ENCODE data around the gene MYL11.

The MYL11 gene

GRCh38 chr16:30357085-30357714, 17.4 kb upstream of the MYL11 start:
- no peak overlapping the region for H3K27ac ChIP-seq
- TF ChIP-seq CTCF (conservative IDR thresholded peaks at IDR 0.05), result no peak

GRCh38 chr16:30357715-30358576, 16.7 kb upstream of the MYL11 start:
- no peak overlapping the region for H3K27ac ChIP-seq
- TF ChIP-seq CTCF (conservative IDR thresholded peaks at IDR 0.05), result no peak

- TF ChIP-seq CTCF (conservative IDR thresholded peaks at IDR 0.05), result no peak
- H3K27ac ChIP-seq, result no peak overlapping the region
Measured at GRCh38 chr16:30358577-30358936, 16.0 kb upstream of the MYL11 start.

- TF ChIP-seq CTCF (conservative IDR thresholded peaks at IDR 0.05), result no peak
- no peak overlapping the region for H3K27ac ChIP-seq
Measured at GRCh38 chr16:30358990-30359870, 15.4 kb upstream of the MYL11 start.

GRCh38 chr16:30359871-30360170, 14.8 kb upstream of the MYL11 start:
- TF ChIP-seq CTCF (conservative IDR thresholded peaks at IDR 0.05), result no peak

GRCh38 chr16:30361180-30361579, 13.4 kb upstream of the MYL11 start:
- H3K27ac ChIP-seq, result no peak overlapping the region
- TF ChIP-seq CTCF (conservative IDR thresholded peaks at IDR 0.05), result no peak

More at GRCh38 chr16:30359871-30360170, 14.8 kb upstream of the MYL11 start:
- no peak overlapping the region for H3K27ac ChIP-seq

GRCh38 chr16:30365200-30365599, 9.4 kb upstream of the MYL11 start:
- TF ChIP-seq CTCF (conservative IDR thresholded peaks at IDR 0.05), result no peak
- no peak overlapping the region for H3K27ac ChIP-seq

Data from VCaP (cell line).